Measurements from ENCODE around the gene ALKBH3. TPM values are rescaled to one million over a fixed set of nuclear protein-coding genes. Genes with fewer than 3 reads are reported as not detected.

ALKBH3 gene
- total and polyA plus RNA-seq, 8 donors: 13.9 to 29.1 (median 17.5) TPM

- Histone ChIP-seq H3K4me1 (no peaks in the 10 kb centered on the region), H3K4me3 (no peak overlapping the region), H3K27me3 (no peaks in the 10 kb centered on the region), H3K9me3 (no peaks in the 10 kb centered on the region), H3K27ac (no peak overlapping the region), H3K36me3 (no peaks in the 10 kb centered on the region)
- intact Hi-C loops (cut with DNase I): no loop called here
- 87 to 89% methylated on average over 7 of the region's 7 CpGs for WGBS, 2 donors
- no peak for TF ChIP-seq CTCF (IDR thresholded peaks at IDR 0.05)
- FAIRE-seq (no peak), DNase-seq (no peak), ATAC-seq (no peak)
Measured at GRCh38 chr11:43908683-43909082, 28.1 kb downstream of the ALKBH3 start.

GRCh38 chr11:43913829-43914380 lies 33.3 kb downstream of the ALKBH3 start:
- ATAC-seq (no peak), FAIRE-seq (no peak), DNase-seq (no peak)
- no peak overlapping the region for H3K4me3 ChIP-seq
- H3K27me3 ChIP-seq: no peaks in the 10 kb centered on the region
- H3K4me1 ChIP-seq: no peaks in the 10 kb centered on the region
- H3K27ac ChIP-seq: no peak overlapping the region
- H3K36me3 ChIP-seq: peaks cover 0 to 10% (median under 1%) of the 10 kb centered on the region in 3 donors
- H3K9me3 ChIP-seq: no peaks in the 10 kb centered on the region
- intact Hi-C loops (cut with DNase I): no loop called here
- TF ChIP-seq CTCF (IDR thresholded peaks at IDR 0.05): no peak
- WGBS, 2 donors: 90 to 95% methylated on average over 3 of the region's 3 CpGs

DNA sequence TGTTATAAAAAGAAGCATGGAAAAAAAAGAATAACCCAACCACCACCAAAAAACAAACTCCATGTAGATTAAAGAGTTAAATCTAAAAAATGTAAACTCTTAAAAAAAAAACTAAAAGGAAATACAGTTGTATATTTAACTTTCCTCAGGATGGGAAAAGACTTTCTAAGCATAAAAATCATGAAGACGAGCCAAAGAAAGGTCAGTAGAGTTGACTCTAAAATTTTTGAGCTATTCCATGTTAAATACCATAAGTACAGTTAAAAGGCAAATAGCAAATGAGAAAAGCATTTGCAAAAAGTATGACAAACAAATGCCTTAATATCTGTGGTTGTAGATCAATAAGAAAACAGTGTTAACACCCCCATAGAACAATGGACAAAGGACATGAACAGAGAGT lies 33.8 kb downstream of the ALKBH3 start:
- 89 to 93% methylated on average over 1 of the region's 1 CpG for WGBS, 2 donors
- ATAC-seq: no peak
- DNase-seq: no peak
- Histone ChIP-seq H3K27ac (no peak overlapping the region), H3K4me3 (no peak overlapping the region), H3K9me3 (no peaks in the 10 kb centered on the region), H3K27me3 (no peaks in the 10 kb centered on the region), H3K4me1 (no peaks in the 10 kb centered on the region), H3K36me3 (peaks cover 0 to 16% (median 3%) of the 10 kb centered on the region in 3 donors)
- intact Hi-C loops (cut with DNase I): no loop called here
- no peak for FAIRE-seq
- no peak for TF ChIP-seq CTCF (IDR thresholded peaks at IDR 0.05)

- Histone ChIP-seq H3K27ac (no peak overlapping the region), H3K4me1 (peaks cover 0 to 3% (median 0%) of the 10 kb centered on the region in 3 donors), H3K36me3 (peaks cover 0 to 28% (median 3%) of the 10 kb centered on the region in 3 donors), H3K27me3 (no peaks in the 10 kb centered on the region), H3K9me3 (no peaks in the 10 kb centered on the region), H3K4me3 (no peak overlapping the region)
- intact Hi-C loops (cut with DNase I): no loop called here
- FAIRE-seq (no peak), DNase-seq (no peak), ATAC-seq (no peak)
- no peak for TF ChIP-seq CTCF (IDR thresholded peaks at IDR 0.05)
- WGBS, 2 donors: 85 to 93% methylated on average over 2 of the region's 2 CpGs
Measured at GRCh38 chr11:43916621-43917020, 36.0 kb downstream of the ALKBH3 start.

DNA sequence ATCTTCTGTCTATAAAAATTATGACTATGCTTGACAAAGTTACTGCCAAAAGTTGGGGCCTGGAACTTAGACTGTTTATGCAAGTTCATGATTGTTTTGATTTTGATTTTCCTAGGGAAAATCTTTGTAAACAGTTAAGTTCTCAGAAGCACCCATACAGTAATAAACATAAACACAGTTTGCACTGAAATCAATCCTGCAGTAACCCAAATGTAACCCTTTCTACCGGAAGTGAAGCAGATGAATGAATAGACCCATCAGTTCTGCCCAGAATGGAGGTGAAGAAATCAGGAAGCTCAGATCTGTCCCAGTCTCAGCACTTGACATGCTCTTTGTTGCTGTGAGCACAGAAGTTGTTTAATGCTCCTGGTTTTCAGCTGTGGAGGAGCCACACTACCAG lies 37.2 kb downstream of the ALKBH3 start:
- Histone ChIP-seq H3K9me3 (no peaks in the 10 kb centered on the region), H3K36me3 (peaks cover 0 to 28% (median 3%) of the 10 kb centered on the region in 3 donors), H3K4me1 (peaks cover 0 to 3% (median 0%) of the 10 kb centered on the region in 3 donors), H3K27me3 (no peaks in the 10 kb centered on the region), H3K27ac (no peak overlapping the region), H3K4me3 (no peak overlapping the region)
- DNase-seq (no peak), FAIRE-seq (no peak), ATAC-seq (no peak)
- TF ChIP-seq CTCF (IDR thresholded peaks at IDR 0.05): no peak
- 43 to 100% methylated on average over 1 of the region's 1 CpG for WGBS, 2 donors
- intact Hi-C loops (cut with DNase I): no loop called here
